ENCODE data around the gene FAF1. TPM values are rescaled to one million over a fixed set of nuclear protein-coding genes. Genes with fewer than 3 reads are reported as not detected.

FAF1 gene
- total and polyA plus RNA-seq, 9 donors = 23.1 to 76.0 (median 57.1) TPM

GRCh38 chr1:50880373-50880772, 79.7 kb downstream of the FAF1 start:
- Histone ChIP-seq H3K9me3 (no peaks in the 10 kb centered on the region), H3K27ac (no peak overlapping the region), H3K4me3 (no peak overlapping the region), H3K4me1 (ENCODE audit: insufficient read depth) (peaks cover 4% of the 10 kb centered on the region), H3K27me3 (no peaks in the 10 kb centered on the region), H3K36me3 (no peaks in the 10 kb centered on the region)
- TF ChIP-seq CTCF (IDR thresholded peaks at IDR 0.05) (no peak), EP300 (IDR thresholded peaks at IDR 0.05) (no peak), POLR2A (IDR thresholded peaks at IDR 0.05) (no peak)
- intact Hi-C loops (cut with DNase I) = no loop called here
- WGBS, 3 donors = 78 to 89% (median 88%) methylated on average over 8 of the region's 8 CpGs
- DNase-seq = no peak

DNA sequence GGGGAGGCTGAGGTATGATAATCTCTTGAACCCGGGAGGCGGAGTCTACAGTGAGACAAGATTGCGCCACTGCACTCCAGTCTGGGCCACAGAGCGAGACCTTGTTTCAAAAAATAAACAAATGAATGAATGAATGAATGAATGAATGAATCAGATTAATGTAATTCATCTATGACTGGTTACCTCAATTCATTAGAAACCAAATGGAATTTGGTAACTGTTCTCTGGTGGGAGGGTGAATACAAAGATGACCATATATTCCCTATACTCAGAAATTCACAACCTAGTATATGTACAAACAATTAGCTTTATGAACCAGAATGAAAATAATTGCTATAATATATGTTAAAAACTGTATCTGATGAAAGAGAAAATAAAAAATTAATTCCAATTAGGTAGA, 80.9 kb downstream of the FAF1 start:
- 97 to 99% (median 97%) methylated on average over 4 of the region's 4 CpGs for WGBS, 3 donors

GRCh38 chr1:50878434-50878833, 81.6 kb downstream of the FAF1 start:
- Histone ChIP-seq H3K4me3 (no peak overlapping the region), H3K9me3 (no peaks in the 10 kb centered on the region), H3K4me1 (ENCODE audit: insufficient read depth) (peaks cover 4% of the 10 kb centered on the region), H3K27me3 (no peaks in the 10 kb centered on the region), H3K27ac (no peak overlapping the region), H3K36me3 (no peaks in the 10 kb centered on the region)
- no peak for DNase-seq
- intact Hi-C loops (cut with DNase I) = no loop called here
- no peak for TF ChIP-seq CTCF (IDR thresholded peaks at IDR 0.05)
- TF ChIP-seq POLR2A (IDR thresholded peaks at IDR 0.05) = no peak
- no peak for TF ChIP-seq EP300 (IDR thresholded peaks at IDR 0.05)

More for the DNA sequence above, 80.9 kb downstream of the FAF1 start:
- TF ChIP-seq POLR2A (IDR thresholded peaks at IDR 0.05) (no peak), CTCF (IDR thresholded peaks at IDR 0.05) (no peak), EP300 (IDR thresholded peaks at IDR 0.05) (no peak)
- intact Hi-C loops (cut with DNase I) = no loop called here
- no peak overlapping the region for H3K4me3 ChIP-seq
- no peak for DNase-seq
- no peaks in the 10 kb centered on the region for H3K36me3 ChIP-seq
- H3K4me1 ChIP-seq (ENCODE audit: insufficient read depth) = peaks cover 4% of the 10 kb centered on the region
- H3K27me3 ChIP-seq = no peaks in the 10 kb centered on the region
- H3K27ac ChIP-seq = no peak overlapping the region
- H3K9me3 ChIP-seq = no peaks in the 10 kb centered on the region

DNA sequence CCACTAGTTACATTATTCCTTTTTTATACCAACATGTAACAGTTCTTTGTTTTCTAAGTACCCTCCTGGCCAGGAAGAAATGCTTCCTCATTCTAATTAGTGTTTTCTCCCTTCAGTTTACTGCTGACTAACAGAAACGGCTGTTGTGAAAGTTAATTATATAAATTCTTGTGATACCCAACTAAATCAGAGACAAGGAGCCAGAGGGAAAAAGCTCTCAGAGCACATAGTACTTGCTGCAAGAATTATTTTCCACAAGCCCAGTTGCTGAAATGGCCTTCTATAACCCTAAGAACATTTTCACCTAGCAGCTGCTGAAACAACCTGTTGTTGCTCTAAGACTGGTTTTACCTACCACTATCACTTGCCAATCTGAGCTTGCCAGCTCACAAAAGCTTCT, 82.4 kb downstream of the FAF1 start:
- Histone ChIP-seq H3K4me1 (ENCODE audit: insufficient read depth) (peaks cover 4% of the 10 kb centered on the region), H3K4me3 (no peak overlapping the region)

More for the DNA sequence above, 82.4 kb downstream of the FAF1 start:
- intact Hi-C loops (cut with DNase I) = no loop called here
- TF ChIP-seq EP300 (IDR thresholded peaks at IDR 0.05) = no peak
- no peak for TF ChIP-seq POLR2A (IDR thresholded peaks at IDR 0.05)
- no peak for TF ChIP-seq CTCF (IDR thresholded peaks at IDR 0.05)
- H3K27me3 ChIP-seq = no peaks in the 10 kb centered on the region
- WGBS, 3 donors = 36 to 41% (median 38%) methylated on average over 1 of the region's 1 CpG
- DNase-seq = no peak
- no peaks in the 10 kb centered on the region for H3K9me3 ChIP-seq
- H3K27ac ChIP-seq = no peak overlapping the region
- H3K36me3 ChIP-seq = no peaks in the 10 kb centered on the region

Measured in ovary (tissue), 9 donors.